C1 segment of cervical spinal cord (tissue), 14 donors: ENCODE data around the gene TMED4.
A peak's percentile ranks its signal among the peaks of the same experiment; 100 is the strongest.

Source experiments
- DNase-seq, 14 donors: peaks; one replicate each; lab custom pipeline; 2025; lab: John Stamatoyannopoulos, UW

The TMED4 gene

GRCh38 chr7:44540592-44541027, 41.4 kb downstream of the TMED4 start:
- DNase-seq: no peak

DNA sequence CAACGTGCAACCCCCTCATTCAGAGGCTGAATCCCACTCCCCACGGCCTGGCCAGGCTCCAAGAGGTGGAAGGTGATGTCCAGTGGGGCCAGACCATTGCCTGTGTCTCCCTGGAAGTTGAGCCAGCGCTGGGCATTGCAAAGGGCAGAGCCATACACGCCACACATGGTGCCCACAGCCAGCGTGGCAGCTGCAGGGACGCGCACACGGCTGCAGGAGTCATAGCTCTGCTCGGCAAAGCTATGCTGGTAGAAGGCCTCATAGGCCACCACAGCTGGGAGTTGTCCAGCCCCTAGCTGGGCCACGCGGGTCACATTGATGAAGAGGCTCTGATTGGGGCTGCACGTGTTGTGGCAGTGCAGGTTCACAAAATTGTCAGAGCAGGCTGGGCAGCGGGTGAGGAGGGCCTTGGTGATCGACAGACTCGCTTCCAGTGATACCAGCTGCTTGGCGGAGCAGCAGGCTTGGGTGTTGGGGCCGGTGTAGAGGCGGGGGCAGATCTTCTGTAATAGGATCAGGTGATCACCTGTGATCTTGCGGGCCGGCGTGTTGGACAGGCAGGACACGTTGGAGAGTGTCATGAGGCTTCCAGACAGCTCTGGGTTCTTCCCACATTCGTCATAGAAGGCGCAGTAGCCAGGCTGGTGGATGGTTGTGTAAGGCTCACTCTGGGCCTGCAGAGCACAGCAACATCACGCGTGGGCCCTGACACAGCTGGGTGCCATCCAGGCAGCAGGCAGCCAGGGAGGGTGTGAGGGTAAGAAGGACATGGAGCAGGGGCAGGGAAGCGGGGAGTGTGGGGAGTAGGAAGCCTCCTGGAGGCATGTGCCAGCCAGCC, 42.1 kb downstream of the TMED4 start:
- DNase-seq: no peak

DNA sequence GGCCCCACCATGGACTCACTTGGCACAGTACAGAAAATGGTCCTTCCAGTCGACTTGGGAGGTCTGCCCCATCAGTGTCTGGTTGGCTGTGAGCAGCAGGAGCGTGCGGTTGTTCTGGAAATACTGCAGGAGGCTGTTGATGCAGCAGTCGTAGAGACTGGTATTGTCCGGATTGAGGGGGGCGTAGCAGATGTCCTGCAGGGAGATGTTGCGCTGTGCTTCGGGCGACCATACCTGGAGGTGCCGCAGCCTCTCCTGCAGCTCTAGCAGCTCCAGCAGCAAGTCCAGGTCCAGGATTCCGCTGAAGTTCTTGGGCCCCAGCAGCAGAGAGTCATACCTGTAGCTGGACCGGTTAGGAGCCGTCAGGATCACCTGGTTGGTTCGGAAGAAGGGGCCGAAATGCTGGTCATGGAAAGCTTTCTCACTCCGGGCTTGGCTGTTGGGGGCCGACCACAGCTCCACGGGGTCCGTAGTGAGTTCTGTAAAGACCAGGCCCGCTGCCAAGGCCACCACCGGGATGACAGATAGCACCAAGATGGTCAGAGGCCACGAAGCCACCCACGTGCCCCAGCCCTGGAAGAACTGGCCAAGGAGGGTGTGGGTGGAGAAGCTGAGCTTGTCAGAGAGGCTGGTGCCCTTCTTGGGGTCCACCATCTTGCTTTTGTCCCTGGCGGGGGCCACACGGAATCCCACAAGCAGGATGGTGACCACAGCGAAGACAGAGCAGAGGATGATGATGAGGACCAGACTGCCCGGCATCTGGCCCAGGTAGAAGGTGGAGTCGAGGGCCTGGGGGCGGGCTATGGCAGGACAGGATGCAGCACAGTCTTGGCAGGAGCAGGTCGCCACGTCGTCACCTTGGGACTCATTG, 43.0 kb downstream of the TMED4 start:
- no peak for DNase-seq

GRCh38 chr7:44538093-44538797, 43.8 kb downstream of the TMED4 start:
- no peak for DNase-seq

GRCh38 chr7:44537442-44537841, 44.6 kb downstream of the TMED4 start:
- DNase-seq: no peak

- no peak for DNase-seq
Measured at GRCh38 chr7:44536090-44536489, 45.9 kb downstream of the TMED4 start.

DNA sequence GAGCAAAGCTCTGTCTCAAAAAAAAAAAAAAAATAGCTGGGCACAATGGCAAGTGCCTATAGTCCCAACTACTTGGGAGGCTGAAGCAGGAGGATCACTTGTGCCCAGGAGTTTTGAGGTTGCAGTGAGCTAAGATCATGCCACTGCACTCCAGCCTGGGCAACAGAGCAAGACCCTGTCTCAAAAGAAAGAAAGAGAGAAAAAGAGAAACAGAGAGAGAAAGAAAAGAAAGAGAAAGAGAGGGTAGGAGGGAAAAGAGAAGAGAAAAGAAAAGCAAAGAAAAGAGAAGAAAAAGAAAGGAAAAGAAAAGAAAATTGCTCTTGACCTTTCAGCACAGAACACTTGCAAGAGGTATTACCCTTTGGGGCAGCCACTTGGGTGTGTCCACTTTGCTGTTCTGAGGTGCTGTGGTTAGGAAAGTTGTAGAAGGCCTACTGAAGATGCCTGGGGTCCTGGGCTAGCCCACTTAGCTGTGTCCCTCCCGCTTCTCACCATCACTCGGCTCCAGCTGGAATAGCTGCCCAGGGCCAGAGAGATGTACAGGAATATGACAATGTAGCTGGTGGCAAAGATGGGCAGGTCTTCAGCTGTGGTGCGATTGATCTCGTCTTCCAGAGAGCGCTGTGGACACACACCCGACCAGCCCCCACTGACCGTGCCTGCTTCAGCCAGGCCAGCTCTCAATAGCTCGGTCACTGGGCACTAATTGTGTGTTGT, 46.5 kb downstream of the TMED4 start:
- DNase-seq: no peak

DNA sequence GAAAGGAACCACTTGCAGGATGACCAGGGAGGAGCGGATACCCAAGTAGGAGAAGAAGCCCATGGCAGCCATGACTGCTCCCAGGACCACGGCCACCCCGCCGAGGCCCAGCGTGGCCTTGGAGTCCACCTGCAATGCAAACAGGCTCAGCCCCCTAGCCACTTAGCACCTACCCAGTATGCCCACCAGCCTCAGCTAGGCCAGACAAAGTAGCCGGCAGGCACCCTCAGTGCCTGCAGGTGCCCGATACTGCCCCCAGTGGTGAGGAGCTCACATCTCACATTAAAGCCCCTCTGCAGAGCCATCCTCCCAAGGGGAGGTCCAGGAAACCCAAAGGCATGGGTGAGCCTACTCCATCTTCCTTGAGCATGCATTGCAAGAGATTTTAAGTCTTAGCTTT, 47.5 kb downstream of the TMED4 start:
- peak in 1 of 14 donors; percentile 3 for DNase-seq

DNA sequence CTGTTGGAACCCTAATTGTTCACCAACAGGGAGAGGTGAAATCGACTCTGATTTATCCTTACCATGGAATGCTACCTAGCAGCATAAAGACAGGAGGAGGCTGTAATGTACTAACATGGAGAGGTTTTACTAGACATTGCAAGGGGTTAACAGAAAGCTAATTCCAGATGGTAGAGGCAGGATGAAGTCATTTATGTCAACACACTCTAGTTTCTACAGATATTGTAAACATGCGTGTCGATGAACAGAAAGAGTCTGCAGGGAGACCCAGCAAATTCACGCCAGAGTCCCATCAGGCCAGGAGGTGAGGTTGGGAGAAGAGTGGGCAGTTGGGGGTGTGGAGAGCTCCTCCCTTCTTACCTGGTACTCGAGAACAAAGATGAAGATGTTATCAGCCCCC, 47.9 kb downstream of the TMED4 start:
- no peak for DNase-seq

DNA sequence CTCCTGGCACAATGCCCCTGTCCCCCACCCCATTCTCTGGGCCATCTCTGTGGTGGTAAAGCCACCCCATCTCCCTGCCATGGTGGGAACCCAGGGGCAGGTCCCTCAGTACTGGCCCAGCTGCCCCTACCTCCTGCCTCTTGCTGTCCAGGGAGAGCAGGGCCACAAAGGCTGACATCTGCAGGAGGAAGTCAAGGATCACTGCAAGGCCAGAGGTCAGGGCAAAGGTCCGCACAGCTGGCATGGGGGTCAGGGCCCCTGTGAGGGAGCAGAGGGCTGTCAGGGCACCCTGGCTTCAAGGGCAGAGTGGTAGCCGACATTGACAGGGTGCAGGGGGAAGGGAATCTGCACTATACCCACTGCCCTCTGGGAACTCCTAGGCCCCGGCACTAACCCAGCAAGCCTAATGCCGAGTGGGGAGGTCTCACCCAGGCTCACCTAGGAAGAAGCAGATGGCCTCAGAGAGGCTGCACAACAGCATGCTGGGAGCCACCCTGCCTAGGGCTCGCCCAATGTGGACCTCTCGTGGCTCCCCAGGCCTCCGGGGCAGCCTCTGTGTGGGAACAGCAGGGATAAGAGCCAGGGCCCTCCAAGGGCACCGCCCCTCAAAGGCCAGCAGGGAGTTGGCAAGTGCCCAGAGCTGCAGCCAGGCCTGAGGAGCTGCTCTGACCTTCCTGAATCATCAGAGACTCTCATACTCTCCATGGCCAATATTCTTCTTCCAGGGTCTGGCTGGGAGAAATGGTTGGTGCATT, 48.6 kb downstream of the TMED4 start:
- no peak for DNase-seq

DNA sequence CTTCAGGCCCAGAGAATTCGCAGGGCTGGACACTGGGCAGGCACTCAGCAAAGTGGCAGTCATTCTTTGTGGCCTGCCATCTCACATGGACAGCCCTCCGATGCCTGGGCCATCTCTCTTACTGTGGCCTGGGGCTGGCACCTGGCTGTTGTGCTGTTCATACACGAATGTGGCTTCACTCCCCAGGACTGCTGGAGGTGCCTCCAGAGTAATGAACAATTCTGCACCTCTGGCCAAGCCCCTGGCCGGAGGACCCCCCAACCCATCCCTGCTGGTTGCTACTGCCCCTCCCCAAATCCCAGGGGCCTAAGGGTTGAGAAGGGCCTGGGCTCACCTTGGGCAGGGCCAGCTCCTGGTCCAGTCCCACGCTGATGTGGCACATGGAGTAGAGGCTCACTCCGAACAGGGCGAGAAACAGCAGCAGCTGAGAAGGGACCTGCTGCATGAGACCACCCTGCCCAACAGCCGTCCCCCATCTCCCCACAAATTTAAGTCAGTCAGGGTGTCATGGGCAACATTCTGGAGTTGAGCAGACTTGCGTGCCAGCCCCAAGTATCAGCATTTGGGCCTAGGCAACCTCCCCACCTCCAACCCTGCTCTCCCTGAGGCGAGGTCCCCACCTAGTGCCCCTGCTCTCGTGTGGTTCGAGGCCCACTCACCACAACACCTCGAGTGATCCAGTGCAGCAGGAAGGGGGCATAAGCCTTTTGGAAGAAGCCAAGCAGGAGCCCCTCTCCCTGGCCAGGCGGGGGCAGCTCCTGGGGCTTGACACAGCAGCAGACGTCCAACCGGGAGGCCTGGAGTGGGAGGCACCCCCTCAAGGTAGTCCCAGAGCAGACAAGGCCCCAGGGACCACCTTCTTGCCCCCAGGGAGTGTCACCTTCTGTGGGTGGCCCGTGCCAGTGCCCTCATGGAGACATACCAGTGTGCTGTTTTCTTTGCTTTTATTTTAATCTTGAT, 50.3 kb downstream of the TMED4 start:
- DNase-seq: no peak

DNA sequence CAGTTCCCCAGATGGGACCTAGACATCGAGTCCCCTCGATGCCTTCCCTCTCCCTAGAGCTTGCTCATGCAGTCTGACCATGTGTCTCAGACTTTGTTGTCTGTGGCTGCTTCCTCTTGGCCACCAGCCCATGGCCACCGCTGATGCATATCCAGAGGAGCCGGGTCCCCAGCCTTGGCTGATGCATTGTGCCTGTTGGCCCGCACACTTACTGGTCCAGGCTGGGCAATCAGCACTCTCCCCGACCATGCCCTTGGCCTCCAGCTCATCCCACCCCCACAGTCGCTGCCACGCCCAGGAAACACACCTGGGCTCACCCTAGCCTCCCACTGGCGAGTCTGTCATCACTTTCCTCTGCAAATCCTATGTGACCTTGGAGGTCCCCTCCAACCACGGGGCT, 51.0 kb downstream of the TMED4 start:
- DNase-seq: no peak
